Lung (tissue), 12 donors: Measurements from ENCODE around the gene SMG6. TPM values are rescaled to one million over a fixed set of nuclear protein-coding genes. Genes with fewer than 3 reads are reported as not detected.

Experiments
- ATAC-seq: fragments of 200-7000 bp; cut with Tn5 transposase; one replicate; pipeline ENCODE4 v1.9.1; 2020; ENCODE audit warnings: moderate number of reproducible peaks; ENCODE audit not compliant: insufficient read depth, low FRiP score
- DNase-seq, 3 donors: peaks; one replicate each; pipeline ENCODE4 v3.0.0-alpha.2; 2013 to 2017
- H3K27ac ChIP-seq, 2 donors: one replicate each; pipeline ENCODE4 v1.5.1; 2013; ENCODE audit warnings: mild to moderate bottlenecking in 2 of 2, moderate library complexity in 2 of 2, control low read depth in 1 of 2, inconsistent platforms in 1 of 2, low read depth in 1 of 2, low read length in 1 of 2
- H3K27me3 ChIP-seq, 3 donors: one replicate each; pipeline ENCODE4 v1.5.1; 2013; ENCODE audit warnings: low read length in 2 of 3; ENCODE audit not compliant: control insufficient read depth in 3 of 3, insufficient read depth in 3 of 3
- H3K36me3 ChIP-seq, 4 donors: one replicate each; pipeline ENCODE4 v1.5.1; 2013; ENCODE audit warnings: low read length in 4 of 4, mild to moderate bottlenecking in 1 of 4, moderate library complexity in 1 of 4; ENCODE audit not compliant: control insufficient read depth in 4 of 4, insufficient read depth in 4 of 4
- H3K4me1 ChIP-seq, 5 donors: one replicate each; pipeline ENCODE4 v1.5.1; 2013; ENCODE audit warnings: low read length in 5 of 5, mild to moderate bottlenecking in 2 of 5, moderate library complexity in 1 of 5; ENCODE audit not compliant: control insufficient read depth in 5 of 5, insufficient read depth in 5 of 5
- H3K4me3 ChIP-seq: one replicate; pipeline ENCODE4 v1.5.1; 2013; ENCODE audit warnings: mild to moderate bottlenecking, control low read depth, moderate library complexity
- H3K9ac ChIP-seq, 2 donors: one replicate each; pipeline ENCODE4 v1.5.1; 2013; ENCODE audit warnings: low read length in 2 of 2, control low read depth in 1 of 2; ENCODE audit not compliant: insufficient read depth in 1 of 2
- H3K9me3 ChIP-seq, 4 donors: one replicate each; pipeline ENCODE4 v1.5.1; 2013; ENCODE audit warnings: low read length in 3 of 4, mild to moderate bottlenecking in 1 of 4, moderate library complexity in 1 of 4; ENCODE audit not compliant: control insufficient read depth in 4 of 4, insufficient read depth in 3 of 4
- CTCF ChIP-seq: IDR thresholded peaks from 2 replicates; pipeline ENCODE4 v1.5.1; 2012; ENCODE audit warnings: mild to moderate bottlenecking; ENCODE audit errors: control extremely low read depth, extremely low read depth
- WGBS, 2 donors: extraction: QIAGEN DNeasy Blood & Tissue Kit; methylation state at CpG; one replicate each; pipeline ENCODE4 v1.1.7; 2013; 5-methylcytosine and 5-hydroxymethylcytosine counted together
- polyA plus RNA-seq, 2 donors: library from polyadenylated mRNA; stranded (reverse); fragments of 200-250 nt; gene quantifications; one replicate each; pipeline ENCODE4 v1.2.1, GENCODE V29; 2013
- total RNA-seq, 2 donors: library from RNA; depleted of rRNA in 1 of 2; stranded (reverse); fragments of >200 nt in 1 of 2; gene quantifications; one replicate each; pipeline ENCODE4 v1.2.1, GENCODE V29; 2014 to 2021
- donor health status: control.
- donor health status: control.
- donor health status: Bipolar disorder and iron deficiency.
- donor health status: healthy.
- donor health status: DM: yes; HTN: yes; CAD: no.

Gene SMG6
- total and polyA plus RNA-seq, 4 donors, result 17.6 to 45.1 (median 28.9) TPM

- H3K27me3 ChIP-seq, result no peaks in the 10 kb centered on the region
- ATAC-seq (no peak), DNase-seq (peak in 1 of 3 donors; percentile 28)
- WGBS, 2 donors, result 84 to 87% methylated on average over 10 of the region's 10 CpGs
- peaks cover 0 to 29% (median 20%) of the 10 kb centered on the region in 4 donors for H3K36me3 ChIP-seq
- H3K27ac ChIP-seq, result peak overlapping the region; percentile 24 to 34
- H3K9me3 ChIP-seq, result peaks cover 0 to 2% (median 0%) of the 10 kb centered on the region in 4 donors
- TF ChIP-seq CTCF, result no peak
- H3K4me3 ChIP-seq, result no peak overlapping the region
- peak overlapping the region in 1 of 2 donors; percentile 73 for H3K9ac ChIP-seq
- H3K4me1 ChIP-seq, result peaks cover 0 to 95% (median 48%) of the 10 kb centered on the region in 5 donors
Observed at GRCh38 chr17:2065949-2066400, 237.6 kb downstream of the SMG6 start.

- Histone ChIP-seq H3K9ac (peak overlapping the region in 1 of 2 donors; percentile 73), H3K27me3 (peaks cover 0 to 2% (median 0%) of the 10 kb centered on the region in 3 donors), H3K36me3 (peaks cover 0 to 37% (median 25%) of the 10 kb centered on the region in 4 donors), H3K9me3 (peaks cover 0 to 2% (median 0%) of the 10 kb centered on the region in 4 donors), H3K27ac (peak overlapping the region; percentile 24 to 59), H3K4me1 (peaks cover 0 to 95% (median 53%) of the 10 kb centered on the region in 5 donors), H3K4me3 (no peak overlapping the region)
- ATAC-seq (no peak), DNase-seq (peak; percentile 55 to 79 (median 77))
- no peak for TF ChIP-seq CTCF
- 82 to 85% methylated on average over 23 to 24 of the region's 24 CpGs for WGBS, 2 donors
Observed at GRCh38 chr17:2064980-2065785, 238.4 kb downstream of the SMG6 start.

- WGBS, 2 donors, result 77 to 79% methylated on average over 6 of the region's 6 CpGs
- no peak overlapping the region for H3K4me3 ChIP-seq
- H3K36me3 ChIP-seq, result peaks cover 0 to 43% (median 28%) of the 10 kb centered on the region in 4 donors
- peaks cover 0 to 95% (median 56%) of the 10 kb centered on the region in 5 donors for H3K4me1 ChIP-seq
- ATAC-seq, result no peak
- no peak for TF ChIP-seq CTCF
- peak in 2 of 3 donors; percentile 24 to 33 for DNase-seq
- peak overlapping the region; percentile 24 to 59 for H3K27ac ChIP-seq
- H3K9ac ChIP-seq, result no peak overlapping the region
- H3K9me3 ChIP-seq, result peaks cover 0 to 2% (median 0%) of the 10 kb centered on the region in 4 donors
- H3K27me3 ChIP-seq, result peaks cover 0 to 2% (median 0%) of the 10 kb centered on the region in 3 donors
Observed at GRCh38 chr17:2064520-2064971, 239.0 kb downstream of the SMG6 start.
